Right renal pelvis (tissue), 4 donors: ENCODE data around the gene NDUFV1. TPM values are rescaled to one million over a fixed set of nuclear protein-coding genes. Genes with fewer than 3 reads are reported as not detected.
"Not testable (repeated sequence)": the region's sequence is repeated elsewhere in the genome, so short reads cannot be mapped to it uniquely, and the experiment has no call there.

ENCODE experiments used
- DNase-seq, 4 donors: peaks; one replicate each; pipeline ENCODE4 v3.0.0-alpha.2; 2013; ENCODE audit warnings: low read depth in 4 of 4, low spot score in 3 of 4, missing footprints in 1 of 4
- polyA plus RNA-seq, 4 donors: library from polyadenylated mRNA; unstranded; fragments of 120-200 nt; gene quantifications; one replicate each; pipeline ENCODE4 v1.2.1, GENCODE V29; 2013; ENCODE audit not compliant: insufficient read length in 4 of 4

The NDUFV1 gene
- polyA plus RNA-seq, 4 donors, result 168 to 207 (median 184) TPM

DNA sequence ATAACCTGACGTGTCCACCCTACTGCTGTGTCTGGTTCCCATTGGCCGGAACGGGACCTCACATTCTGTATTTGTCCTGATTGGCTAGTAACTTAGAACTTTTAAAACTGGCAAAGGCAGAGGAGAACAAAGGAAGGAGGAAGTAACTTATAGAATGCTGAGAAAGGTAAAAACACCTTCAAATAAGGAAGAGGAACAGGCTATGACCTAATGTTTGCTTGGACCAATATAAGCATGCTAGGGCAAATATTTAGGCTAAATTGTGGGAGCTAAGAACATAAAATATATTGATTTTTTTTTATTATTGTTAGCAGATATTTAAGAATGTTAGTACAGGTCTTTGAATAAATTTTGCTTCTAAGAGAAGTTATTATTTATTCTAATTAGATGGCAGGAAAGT, 30.7 kb downstream of the NDUFV1 start:
- not testable (repeated sequence) for DNase-seq

DNA sequence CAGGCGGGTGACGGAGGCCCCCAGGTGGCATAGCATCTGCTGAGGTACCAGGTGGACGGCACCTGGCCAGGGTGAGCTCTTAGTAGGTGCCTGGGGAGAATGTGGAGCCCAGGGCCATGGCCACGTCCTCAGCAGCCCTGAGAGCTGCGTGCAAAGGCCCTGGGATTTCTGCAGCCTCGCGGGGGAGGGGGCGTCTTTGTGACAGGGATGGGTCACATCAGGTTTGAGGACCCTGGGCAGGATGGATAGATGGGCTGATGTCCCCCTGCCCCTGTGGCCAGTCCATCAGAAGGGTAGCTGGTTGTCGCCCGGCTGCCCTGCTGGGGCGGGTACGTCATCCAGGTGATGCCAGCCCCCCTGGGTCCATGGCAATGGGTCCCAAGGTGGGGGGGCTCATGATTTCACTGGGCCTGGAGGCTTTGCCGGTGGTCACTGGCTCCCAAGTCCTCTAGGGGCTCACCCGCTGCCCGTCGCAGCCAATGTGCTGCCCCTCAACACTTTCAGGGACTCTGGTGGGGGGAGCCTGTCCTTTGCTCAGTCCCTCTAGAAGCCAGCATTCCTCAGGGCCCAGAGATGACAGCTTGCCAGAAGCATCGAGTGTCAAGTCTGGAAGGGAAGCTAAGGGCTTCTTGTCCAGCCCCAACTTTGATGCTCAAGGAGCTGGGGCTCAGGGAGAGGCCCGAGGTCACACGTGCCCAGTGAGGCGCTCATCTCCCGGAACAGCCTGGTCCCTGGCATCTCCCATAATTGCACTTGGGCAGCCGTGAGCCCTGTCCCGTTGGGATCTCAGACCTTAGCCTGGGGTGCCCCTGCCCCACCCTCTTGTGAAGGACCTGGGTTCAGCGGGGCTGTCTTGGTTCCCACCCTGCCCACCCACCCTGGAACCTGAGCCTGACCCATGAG, 32.0 kb downstream of the NDUFV1 start:
- DNase-seq, result no peak

DNA sequence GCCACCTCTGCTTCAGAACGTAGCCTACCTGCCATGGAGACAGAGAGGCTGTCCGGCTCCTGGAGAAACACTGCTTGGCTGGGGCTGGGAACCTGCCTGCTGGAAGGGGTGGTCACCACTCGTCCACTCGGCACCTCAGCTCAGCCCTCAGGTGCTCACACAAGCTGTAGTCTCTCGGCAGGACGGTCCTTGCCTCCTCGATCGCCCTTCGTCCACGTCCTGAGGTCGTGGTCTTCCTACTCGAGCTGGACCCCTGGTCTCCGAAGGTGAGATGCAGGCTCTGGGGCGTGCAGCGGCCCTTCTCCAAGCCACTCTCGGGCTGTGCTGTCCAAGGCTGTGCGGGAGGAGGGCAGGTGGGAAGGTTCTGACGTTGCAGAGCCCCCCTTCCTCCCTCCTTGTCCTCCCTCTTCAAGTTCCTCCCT, 32.7 kb downstream of the NDUFV1 start, which contains the start of gene TBX10:
TSS of gene TBX10 (minus strand) at position 326 of the 422 bp plus-strand sequence. CDS start at position 35, 291 bp downstream.
- DNase-seq, result no peak

DNA sequence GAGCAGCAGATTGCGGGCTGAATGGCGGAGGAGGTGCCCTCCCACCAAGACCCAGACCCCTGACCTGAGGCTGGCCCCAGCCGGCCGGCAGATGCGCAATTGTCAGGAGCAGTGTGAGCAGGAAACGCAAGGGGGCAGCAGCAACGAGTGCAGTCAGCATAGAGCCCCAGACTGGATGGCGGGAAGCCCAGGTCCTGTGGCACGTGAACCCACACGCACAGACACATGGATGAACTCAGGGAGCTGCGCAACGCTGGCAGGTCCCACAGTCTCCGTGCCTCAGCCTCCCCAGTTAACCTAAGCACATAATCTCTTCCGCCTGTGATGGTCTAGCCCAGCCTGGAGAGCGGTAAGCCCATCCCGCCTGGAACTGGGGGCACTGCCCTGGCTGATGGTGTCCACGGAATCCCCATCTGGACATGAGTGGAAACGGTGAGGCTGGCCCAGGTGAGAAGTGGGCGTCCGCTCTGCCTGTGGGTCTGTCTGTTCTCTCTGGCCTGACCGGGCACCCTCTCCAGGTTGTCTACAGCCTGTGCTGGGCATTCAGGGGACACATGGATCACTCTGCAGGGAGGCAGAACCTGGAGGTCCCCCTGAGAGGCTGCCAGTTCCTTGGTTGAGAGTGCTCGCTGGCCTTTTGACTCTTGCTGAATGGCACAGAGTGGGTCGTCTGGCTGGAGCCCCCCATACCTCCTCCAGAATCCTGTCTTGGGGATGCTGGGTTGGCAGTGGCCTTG, 33.5 kb downstream of the NDUFV1 start:
- no peak for DNase-seq

DNA sequence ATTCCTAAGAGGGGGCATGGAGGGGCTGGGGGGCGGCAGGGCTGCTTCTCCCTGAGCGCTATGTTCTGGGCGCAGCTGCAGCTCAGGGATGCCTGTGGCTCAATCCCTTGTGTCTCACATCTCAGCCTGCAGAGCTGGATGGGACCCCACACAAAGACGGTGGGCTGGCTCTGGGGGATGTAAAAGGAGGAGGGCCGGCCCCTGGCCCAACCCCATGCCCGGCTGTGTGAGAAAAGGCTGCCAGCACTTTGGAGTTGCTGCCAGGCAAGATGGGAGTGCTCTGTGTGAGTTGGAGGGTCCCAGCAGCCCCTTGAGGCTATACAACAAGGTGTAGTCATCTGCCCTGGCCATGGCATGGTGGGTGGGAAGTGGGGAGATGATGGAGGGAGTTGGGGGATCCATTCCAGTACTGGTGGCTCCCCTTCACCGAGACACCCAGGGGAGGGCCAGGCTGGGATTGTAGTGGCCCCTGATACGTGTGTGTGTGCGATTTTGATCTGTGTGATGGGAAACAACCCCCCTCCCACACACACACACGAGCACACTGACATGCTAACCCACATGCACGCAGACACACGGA, 34.1 kb downstream of the NDUFV1 start:
- no peak for DNase-seq

DNA sequence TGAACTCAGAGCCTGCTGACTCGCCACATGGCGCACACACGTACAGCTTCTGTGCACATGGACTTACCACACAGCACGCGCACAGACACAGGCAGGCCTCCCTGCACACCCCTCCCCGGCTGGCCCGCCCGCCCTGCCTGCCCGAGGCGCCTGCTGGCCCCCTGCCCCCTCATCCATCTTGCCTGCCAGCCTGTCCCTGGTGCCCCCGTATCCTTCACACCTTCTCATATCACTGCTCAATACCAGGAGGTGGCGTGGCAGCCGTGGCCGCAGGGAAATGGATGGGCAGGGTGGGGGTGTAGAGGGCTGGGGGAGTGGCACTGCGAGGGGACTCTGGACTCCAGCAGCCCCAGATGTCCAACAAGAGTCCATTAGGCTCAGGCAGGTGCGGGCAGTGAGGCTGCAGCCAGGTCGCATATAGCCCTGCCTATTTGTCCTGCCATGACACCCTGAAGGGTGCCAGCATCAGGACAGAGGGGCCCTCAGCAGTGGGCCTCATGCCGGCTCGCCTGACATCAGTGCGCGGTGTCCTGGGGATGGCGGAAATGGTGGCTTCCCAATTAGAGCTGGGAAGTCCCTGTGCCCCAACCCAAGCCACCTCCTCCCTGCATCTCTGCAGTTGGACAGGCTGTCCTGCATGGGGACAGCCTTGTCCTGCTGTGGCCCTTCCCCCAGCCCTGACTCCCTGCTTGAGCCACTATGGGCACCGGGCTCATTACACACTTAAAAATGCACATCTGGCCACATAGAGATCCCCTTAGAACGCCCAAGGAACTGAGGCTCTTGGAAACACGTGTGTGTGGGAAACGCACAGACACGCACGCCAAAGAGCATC, 34.8 kb downstream of the NDUFV1 start:
- DNase-seq, result no peak

DNA sequence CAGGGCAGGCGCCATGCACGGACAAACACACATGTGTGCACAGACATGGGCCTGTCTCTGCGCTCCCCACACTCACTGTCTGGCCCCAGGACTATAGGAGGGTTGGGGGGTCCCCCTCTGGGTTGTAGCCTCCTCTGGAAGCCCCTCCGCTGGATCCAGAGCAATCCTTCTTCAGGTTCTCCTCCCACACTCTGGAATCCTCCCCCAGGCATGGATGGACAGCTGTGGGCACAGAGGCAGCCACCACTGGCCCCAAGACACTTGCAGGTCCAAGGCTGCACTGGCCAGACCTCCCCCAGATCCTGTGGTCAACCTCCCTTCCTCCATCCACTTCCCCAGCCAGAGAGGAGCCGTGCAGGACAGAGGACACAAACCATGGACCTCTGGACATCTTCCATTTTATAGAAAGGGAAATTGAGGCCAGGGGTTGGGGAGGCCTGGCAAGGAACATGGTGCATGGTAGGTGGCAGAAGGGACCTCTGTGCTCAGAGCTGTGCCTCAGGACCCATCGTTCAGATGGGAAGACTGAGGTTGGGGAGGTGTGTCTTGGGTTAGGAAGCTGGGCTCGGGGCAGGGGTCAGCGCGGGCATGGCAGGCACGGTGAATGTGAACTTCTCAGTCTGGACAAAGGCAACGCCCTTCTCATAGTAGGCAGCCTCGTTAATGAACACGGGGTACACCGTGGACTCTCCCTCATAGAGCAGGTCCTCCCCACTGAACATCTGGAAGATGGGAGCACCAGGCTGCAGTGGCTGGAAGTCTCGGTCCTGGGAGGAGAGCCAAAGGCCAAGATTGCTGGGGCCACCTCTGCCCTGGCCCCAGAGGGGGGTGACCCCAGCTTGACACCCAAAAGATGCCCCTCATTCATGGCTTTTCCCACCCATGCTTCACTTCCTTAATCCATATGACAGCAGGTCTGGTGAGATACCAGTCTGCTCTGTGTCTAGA, 35.7 kb downstream of the NDUFV1 start:
- no peak for DNase-seq

DNA sequence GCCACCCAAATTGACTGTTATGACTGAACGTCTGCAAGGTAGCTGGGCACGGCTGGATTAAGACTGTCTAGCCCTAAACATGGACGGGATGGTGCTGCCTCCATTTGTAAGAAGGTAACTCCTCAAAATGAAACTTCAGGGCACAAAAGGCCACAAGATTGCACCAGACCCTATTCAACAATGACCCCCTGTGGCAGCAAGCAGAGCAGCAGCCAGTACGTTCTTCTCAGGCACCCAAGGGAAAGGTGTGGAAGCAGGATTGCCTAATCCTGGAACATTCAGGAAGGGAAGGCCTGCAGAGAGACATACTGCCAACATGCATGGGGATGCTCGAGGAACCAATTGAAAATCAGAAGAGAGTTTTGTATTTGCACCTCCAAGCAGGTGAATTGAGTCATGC, 37.3 kb downstream of the NDUFV1 start:
- no peak for DNase-seq

DNA sequence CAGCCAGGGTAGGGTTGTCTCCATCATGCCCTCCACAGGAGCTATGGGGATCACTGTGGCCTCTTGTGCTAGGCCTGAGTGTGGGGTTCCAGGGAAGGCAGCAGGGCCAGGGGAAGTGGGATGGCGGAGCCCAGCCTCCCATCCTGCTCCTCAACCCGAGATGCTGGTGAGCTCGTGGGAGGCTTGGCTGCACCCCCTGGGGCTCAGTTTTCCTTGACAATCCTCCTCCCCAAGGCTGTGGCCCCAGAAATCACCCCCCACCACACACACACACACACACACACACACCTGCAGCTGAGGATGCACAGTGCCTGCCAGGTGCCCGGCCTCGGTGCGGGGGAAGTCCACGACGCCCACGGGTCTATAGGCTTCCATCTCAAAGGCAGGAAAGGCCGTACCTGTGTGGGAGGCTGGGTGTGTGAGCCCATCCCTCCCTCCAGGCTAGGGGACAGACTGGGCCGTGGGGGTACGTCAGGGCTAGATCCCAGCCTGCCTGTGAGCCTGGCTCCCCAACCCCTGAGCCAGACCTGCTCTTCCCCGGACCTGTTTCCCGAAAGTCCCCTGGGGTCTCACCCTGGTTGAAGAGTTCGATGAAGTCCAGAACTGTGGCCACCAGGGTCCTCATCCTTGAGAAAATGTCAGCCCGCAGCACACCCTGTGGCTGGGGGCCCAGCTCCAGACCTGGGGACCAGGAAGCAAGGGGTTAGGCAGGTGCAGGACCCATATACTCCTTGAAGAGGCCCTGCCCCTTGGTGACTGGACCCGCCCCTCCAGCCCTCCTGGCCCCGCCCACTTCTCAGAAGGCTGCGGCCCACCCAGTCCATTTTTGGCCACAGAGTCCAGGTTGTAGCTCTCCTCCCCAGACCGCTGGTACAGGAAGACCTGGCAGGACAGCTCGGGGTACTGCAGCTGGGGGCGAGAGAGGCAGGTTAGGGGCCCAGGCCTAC, 38.0 kb downstream of the NDUFV1 start:
- DNase-seq, result no peak

DNA sequence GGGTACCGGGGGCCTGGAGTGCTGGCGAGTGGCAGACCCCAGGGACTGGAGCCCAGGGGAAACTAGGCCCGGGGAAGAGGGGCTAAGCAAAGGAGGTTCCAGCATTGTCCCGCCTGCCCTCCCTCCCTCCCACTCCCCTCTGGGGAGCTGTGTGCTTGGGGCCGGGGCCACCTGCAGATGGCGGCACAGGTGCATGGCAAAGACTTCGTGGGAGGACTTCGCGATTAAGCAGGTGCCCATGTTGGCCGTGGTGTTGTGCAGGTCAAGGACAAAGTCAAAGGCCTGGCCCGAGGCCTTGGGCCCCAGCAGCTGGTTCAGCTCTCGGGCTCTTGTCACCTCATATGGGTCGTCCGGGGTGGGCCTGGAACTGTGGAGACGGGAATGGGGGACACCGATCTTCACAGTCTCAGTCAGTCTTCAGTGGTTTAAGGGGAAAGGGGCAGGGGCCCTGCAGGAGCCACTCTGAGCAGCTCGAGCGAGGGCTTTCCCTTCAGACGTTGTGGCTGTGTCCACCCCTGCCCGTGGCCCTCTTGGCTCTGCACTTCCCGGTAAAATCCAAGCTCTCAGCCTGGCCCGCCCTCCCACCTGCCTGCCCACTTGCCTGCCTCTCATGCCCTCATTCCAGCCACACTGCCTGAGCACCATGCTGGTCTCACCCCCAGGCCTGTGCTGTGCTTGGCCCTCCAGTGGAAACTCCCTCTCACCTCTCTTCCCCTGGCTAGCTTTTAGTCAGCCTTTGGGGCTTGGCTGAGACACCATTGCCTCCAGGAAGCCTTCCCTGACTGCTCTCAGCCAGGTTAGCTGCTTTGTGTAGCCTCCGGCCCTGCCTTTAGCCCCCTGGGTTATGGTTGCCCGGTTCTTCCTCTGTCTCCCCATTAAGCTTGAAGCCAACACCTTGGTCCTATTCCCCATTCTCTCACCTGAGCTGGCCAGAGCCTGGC, 39.1 kb downstream of the NDUFV1 start:
- no peak for DNase-seq

DNA sequence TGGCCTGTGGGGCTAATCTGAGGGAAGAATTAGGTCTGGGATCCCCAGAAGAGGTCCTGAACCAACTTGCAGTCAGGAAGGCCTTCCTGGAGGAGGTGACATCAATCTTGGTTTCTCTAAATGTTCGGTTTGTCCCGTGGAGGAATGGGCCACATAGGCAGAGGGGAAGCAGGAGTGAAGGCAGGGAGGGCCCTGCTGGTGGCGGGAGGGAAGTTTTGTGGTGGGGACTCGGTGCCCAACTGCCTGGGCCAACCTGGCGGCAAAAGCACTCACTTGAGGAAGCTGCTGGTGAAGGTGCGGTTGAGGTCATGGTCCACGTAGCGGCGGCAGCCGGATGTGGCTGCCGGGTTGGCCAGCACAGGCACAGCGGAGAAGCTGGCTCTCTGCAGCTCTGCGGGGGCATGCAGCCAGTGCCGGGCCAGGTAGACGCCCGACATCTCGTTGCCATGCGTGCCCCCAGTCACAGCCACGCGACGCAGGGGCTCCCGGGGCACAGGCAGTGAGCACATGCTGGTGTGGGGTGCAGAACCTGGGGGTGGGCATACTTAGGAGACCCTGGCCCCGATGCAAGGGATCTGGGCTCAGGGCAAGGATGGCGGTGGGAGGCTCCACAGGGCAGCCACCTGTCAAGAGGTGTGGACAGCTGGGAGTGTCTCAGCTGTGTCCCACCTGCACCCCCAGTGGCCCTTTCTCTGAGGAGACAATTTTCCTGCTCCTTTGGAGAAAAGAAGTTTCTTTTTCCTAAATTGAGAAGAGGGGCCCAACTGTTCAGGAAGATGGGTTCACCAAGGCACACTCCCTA, 40.0 kb downstream of the NDUFV1 start:
- DNase-seq, result no peak

DNA sequence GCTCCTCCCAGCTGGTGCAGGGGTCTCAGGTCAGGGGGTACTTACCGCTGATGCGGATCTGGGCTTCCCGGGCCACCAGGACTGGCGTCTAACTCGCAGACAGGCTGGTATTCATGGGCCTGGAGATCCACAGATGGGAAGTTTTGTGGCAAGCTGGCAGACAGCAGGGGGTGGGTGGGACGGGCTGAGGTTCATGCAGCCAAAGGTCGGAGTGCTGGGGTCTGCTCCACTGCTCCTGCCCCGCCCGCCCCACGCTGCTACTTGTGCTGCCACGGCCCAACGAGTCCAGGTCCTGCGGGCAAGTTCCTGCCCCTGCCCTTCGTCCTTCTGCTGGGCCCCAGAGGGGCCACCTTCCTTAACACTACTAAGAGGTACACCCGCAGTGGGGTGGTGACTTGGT, 40.7 kb downstream of the NDUFV1 start:
- DNase-seq, result no peak

DNA sequence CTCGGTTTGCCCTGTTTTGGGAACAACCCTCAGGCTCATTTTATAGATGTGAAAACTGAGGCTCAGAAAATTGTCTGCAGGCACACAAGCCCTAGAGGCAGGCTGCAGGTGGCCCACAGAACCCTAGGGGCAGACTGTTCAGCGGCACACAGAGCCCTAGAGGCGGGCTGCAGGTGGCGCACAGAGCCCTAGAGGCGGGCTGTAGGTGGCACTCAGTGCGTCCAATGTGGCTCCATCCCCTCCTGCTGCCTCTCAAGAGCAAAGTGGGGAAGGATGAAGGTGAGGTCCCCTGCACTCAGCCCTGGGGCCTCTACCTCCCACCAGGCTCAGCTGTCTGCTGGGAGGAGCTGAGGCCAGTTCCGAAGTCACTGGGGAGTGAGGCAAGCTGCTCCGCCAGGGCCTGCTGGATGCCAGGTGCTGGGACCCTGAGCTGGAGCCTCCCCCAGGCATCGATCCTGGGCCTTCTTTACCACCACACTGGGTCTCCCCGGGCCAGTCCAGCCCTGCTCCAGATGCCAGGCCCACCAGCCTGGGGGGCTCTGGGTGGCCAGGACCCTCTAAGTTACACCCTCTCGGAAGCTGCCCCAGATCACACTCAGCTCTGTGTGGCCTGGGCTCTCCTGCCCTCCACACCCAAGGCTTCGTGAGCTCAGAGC, 41.5 kb downstream of the NDUFV1 start:
- no peak for DNase-seq

DNA sequence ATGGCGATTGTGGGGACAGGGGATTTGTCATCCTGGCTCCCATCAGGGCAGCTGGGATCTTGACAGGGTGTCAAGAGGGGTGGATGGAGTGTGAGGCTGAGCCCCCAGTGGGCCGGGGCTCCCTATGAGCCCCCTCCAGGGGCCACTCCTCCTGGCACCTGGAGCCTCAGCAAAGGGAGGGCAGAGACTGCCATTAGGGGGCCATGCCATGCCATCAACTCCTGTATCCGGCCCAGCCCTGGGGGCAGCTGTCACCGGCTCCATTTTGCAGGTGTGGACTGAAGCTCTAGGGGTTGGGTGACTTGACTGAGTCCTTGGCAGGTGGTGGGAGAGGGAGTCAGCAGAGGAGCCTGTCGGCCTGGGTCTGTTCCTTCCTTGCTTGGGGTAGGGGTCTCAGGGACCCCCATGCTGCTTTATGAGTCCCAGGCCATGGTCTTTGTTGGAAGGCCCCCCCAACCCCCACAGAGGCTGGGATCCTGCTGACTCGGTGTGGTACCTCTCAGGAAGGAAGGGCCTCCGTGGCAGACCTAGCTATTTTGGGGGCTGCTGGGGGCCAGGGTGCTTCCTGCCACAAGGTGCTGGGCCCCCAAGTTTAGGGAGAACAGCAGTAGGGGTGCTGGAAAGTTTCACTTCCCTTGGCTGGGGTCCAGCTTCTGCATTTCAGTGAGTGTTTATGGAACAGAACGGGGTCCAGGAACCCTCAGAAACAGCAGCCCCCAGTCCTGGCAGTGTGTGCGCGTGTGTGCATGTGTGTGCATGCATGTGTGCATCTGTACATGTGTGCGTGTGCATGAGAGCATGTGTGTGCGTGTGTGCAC, 42.3 kb downstream of the NDUFV1 start:
- no peak for DNase-seq
